Stimulated activated CD8-positive, alpha-beta memory T cell treated with anti-CD3 and anti-CD28 coated beads, Interleukin-2, amount 100 ng/mL, for 48 hours (primary cell): ENCODE measurements around the gene OAT.
A peak's percentile ranks its signal among the peaks of the same experiment; 100 is the strongest.
"Not testable (repeated sequence)": the region's sequence is repeated elsewhere in the genome, so short reads cannot be mapped to it uniquely, and the experiment has no call there.

Source experiments
- DNase-seq, 2 donors: peaks; one replicate each; pipeline ENCODE4 v3.0.0-alpha.2; 2020; ENCODE audit warnings: low read depth in 2 of 2

The OAT gene

DNA sequence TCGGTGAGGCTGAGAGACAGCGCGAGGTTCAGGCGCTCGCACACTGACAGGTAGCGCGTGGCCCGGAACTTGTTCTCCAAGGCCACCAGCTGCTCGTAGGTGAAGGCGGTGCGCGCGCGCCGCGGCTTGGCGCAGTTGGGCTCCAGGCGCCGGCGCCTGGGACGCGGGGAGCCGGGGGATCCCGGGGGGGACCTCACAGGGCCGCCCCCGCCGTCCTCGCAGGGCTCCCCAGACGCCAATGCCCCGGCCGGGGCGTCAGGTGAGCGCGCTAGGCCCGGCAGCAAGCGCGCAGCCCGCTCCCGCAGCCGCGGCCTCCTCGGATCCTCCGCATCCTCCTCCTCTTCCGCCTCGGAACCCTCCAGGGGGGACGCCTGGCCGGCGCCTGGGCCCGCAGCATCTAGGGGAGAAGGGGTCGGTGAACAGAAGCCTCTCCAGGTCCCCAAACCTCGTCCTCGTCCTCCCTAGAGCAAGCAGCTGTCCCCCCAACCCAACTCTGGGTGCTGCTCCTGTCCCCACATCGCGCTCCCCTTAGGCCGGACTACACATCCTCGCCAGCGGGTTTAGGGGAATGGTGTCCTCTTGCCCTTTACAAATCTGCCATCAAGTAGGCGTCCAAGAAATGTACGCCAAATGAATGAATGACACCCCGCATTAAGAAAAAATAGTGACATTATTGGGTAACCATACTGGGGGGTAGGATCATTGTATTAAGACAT, 29.2 kb upstream of the OAT start:
- DNase-seq: no peak

DNA sequence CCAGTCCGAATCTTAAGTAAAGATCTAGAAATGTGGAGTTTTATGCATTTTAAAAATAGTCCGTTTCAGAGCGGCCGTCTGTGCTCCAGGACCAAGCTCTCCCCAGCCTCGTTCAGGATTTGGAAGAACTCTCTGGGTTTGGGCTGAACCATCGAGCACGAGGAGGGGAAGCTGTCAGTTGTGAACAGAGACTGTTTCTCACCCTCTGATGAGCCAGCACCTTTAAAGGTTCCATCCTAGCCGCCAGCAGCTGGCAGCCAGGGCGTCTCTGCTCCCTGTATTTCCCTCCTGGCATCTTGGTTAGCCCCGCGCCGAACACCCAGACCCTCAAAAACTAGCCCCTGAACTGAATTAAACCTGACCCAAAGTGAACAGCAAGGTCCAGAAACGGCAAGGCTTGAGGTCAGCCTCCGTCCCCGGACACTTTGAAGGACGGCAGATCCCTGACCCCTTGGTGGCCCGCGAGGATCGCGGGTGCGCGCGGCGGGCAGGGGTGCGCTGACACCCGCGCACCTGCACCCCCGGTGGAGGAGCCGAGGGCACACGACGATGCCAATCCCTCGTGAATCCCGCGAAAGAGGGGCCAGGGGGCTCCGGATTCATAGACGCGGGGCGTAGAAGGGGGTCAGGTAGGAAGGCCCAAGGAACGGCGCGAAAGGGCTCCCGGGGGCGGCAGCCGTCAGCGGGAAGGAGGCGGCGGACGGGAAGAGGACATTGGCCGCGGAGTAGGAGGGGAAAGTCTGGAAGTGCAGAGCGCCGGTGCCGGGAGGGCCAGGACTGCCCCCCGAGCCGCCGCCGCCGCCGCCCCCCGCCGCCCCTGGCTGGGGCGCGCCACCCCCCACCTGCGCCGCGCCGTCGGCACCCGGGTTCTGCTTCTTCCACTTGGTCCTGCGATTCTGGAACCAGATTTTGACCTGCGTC, 28.4 kb upstream of the OAT start:
- no peak for DNase-seq

DNA sequence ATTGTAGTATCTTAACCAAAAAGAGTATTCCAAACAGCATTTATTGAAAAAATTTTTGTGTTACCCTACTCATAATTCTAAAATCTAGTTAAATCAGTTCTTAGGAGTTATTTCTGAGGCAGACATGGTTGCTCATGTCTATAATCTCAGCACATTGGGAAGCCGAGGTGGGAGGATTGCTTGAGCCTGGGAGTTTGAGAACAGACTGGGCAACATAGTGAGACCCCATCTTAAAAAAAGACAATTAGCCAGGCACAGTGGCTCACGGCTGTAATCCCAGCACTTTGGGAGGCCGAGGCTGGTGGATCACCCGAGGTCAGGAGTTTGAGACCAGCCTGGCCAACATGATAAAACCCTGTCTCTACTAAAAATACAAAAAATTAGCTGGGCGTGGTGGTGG, 23.0 kb upstream of the OAT start:
- DNase-seq: not testable (repeated sequence)

DNA sequence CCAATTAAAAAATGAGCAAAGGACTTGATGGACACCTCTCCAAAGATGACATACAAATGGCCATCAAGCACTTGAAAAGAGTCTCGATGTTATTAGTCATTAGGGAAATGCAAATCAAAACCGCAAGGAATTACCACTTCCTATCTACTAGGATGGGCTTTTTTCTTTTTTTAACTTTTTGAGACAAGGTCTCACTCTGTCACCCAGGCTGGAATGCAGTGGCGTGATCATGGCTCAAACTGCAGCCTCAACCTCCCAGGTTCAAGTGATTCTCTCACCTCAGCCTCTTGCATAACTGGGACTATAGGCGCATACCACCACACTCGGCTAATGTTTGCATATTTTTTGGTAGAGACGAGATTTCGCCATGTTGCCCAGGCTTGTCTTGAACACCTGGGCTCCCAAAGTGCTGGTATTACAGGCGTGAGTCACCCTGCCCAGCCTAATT, 17.5 kb upstream of the OAT start:
- DNase-seq: no peak

- DNase-seq: not testable (repeated sequence)
Observed at GRCh38 chr10:124435683-124436082, 17.0 kb upstream of the OAT start.

DNA sequence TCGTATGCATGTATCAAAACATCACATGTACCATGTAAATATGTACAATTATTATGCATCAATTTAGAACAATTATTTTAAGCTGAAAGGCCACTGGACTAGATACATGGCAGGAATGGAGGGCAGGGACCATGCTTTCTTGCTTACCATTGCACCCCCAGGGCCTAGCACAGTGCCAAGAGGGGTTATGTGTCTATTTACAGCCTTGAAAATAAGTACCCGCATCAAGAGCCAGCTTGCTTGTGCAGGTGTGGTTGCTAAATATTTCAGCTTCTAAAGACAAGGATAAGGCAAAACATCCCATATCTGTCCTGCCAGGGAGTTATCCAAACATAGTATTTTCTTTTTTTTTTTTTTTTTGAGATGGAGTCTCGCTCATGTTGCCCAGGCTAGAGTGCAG, 14.7 kb upstream of the OAT start:
- DNase-seq: no peak

GRCh38 chr10:124430077-124430476, 11.4 kb upstream of the OAT start:
- no peak for DNase-seq

DNA sequence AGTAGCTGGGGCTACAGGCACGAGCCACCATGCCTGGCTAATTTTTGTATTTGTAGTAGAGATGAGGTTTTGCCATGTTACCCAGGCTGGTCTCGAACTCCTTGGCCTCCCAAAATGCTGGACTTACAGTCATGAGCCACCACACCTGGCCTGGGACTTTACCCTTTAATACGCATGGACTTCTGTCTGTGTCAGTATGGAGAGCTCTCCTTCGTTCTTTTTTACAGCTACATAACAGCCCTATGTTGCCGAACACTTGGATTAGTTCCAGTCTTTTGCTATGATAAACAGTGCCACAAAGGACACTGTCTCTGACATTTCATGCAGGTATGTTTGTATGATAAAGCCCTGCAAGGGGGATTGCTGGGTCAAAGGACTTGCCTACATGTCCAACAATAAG, 10.9 kb upstream of the OAT start:
- no peak for DNase-seq

GRCh38 chr10:124428207-124428777, 9.6 kb upstream of the OAT start:
- DNase-seq: no peak

- no peak for DNase-seq
Observed at GRCh38 chr10:124425227-124425962, 6.7 kb upstream of the OAT start.

- DNase-seq: no peak
Observed at GRCh38 chr10:124423813-124424212, 5.1 kb upstream of the OAT start.

DNA sequence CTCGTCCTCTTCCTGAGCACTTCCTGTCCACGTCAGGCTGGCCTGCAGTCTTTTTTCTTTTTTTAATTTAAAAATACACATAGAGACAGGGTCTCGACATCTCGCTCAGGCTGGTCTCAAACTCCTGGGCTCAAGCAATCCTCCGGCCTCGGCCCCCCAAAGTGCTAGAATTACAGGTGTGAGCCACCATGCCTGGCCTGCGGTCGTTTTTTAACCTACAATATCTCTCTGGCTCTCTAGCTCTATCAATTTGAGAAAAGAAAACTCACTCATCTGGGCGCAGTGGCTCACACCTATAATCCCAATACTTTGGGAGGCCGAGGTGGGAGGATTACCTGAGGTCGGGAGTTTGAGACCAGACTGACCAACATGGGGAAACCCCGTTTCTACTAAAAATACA, 4.0 kb upstream of the OAT start:
- no peak for DNase-seq

- DNase-seq: no peak
Observed at GRCh38 chr10:124420254-124420653, 1.5 kb upstream of the OAT start.

- DNase-seq: no peak
Observed at GRCh38 chr10:124419635-124420034, 912 bp upstream of the OAT start.

DNA sequence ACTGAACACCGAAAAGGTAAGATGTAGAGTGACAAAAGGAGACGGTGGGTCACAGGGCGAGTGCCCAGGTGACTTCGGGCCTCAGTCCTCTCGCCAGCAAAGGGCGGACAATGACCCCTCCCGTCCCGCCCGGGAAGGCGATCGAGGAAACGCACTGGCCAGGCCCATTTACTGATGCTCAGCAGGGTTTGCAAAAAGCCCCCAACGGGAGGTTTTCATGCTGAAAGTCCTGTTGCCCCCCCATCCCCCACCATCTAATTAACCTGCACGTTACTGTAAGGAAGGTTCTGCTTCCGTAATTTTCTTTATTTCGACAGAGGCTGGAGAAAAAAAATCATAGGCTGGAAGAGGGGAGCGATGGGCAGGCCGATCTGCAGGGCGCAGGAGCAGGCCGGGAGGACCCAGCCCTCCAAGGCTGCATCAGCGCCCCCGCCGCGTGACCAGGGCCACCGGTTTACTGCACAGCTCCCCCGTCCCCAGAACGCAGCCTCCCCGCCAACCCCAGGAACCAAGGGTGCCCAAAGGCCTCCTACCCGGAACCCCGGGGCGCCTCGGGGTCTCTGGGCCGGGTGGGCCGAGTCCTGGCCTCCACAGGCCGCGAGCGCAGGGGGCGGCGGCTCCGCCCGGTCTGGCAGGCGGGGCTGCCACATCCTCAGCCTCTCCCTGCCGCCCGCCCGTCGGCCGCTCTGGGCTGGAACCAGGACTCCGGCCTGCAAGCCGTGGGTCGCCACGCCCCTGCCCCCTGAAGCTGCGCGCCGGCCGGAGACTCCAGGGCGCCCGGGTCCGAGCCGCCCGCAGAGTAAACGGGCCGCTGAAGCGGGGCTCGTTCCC, 613 bp downstream of the OAT start:
- DNase-seq: peak; percentile 20 to 37

- no peak for DNase-seq
Observed at GRCh38 chr10:124416733-124417132, 2.0 kb downstream of the OAT start.

DNA sequence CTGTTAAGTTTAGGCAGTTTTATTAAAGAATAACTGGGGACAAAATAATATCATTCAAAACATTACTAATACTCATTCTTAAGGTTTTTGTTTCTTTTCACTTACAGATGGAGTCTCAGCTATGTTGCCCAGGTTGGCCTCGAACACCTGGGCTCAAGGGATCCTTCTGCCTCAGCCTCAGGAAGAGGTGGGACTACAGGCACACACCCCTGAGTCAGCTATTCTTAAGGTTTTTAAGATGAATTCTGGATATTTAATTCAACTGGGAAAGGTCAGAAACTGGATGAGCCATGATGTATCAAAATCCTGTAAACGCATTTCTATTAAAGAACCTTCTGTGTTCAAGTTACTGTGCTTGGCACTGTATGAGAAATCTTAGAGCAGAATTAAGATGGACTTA, 3.5 kb downstream of the OAT start:
- no peak for DNase-seq

GRCh38 chr10:124414076-124414475, 4.6 kb downstream of the OAT start:
- no peak for DNase-seq

DNA sequence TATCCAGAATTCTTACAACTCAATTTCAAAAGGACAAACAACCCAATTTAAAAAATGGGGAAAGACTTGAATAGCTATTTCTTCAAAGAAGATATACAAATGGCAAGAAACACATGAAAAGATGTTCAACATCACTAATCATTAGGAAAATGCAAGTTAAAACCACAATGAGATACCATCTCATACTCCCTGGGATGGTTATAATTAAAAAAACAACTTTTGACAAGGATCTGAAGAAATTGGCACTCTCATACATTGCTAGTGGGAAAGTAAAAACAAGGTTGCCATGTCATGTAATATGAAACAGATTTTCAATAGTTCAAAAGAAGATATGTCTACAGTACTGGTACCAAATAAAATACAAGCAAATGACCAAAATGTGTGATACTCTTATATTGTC, 9.0 kb downstream of the OAT start:
- no peak for DNase-seq

GRCh38 chr10:124408357-124408756, 10.4 kb downstream of the OAT start:
- no peak for DNase-seq

DNA sequence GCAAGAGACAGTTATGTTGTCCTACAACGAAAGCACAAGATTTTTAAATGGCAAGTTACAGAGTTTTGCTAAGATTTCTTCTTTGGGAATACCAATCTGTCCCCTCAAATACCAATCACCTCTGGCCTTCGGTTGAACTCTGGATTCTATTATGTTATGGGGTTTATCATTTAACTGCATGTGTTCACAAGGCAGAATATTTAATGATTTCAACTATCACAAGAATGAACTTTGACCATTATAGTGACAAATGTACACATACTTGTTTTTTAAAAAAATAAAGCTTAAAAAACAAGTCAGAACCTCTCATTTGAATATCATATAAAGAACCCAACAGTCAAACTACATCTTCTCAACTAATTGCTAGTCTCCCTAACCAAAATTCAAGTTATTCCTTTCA, 11.3 kb downstream of the OAT start:
- no peak for DNase-seq
